PC-3 (cell line): ENCODE measurements around the gene STPG4. TPM values are rescaled to one million over a fixed set of nuclear protein-coding genes. Genes with fewer than 3 reads are reported as not detected.
A peak's percentile ranks its signal among the peaks of the same experiment; 100 is the strongest.

ENCODE experiments used
- ATAC-seq: fragments of 200-7000 bp; cut with Tn5 transposase; 2 replicates; pipeline ENCODE4 v1.9.1; 2020; ENCODE audit warnings: mild to moderate bottlenecking, moderate library complexity
- BruUV-seq: library from RNA; stranded (reverse); fragments of 400-500 nt; replicated peaks from 2 replicates; lab custom pipeline; 2021; lab: Mats Ljungman, UMichigan
- CTCF ChIA-PET: fragments of 300-600 bp; sonication (Branson Sonifier 250); formaldehyde crosslinking; loops from one replicate; lab custom pipeline; 2022; ENCODE audit warnings: antibody characterized with exemption; lab: Charles Lee
- POLR2A ChIA-PET: fragments of 300-600 bp; sonication (Branson Sonifier 250); formaldehyde crosslinking; loops from one replicate; lab custom pipeline; 2022; ENCODE audit warnings: antibody characterized with exemption; ENCODE audit not compliant: unreplicated experiment; lab: Charles Lee
- DNase-seq: peaks from one replicate; pipeline ENCODE4 v3.0.0-alpha.2; 2015
- H2AFZ ChIP-seq: fragments of 300-600 bp; sonication (generic); 2 replicates; pipeline ENCODE4 v1.6.0; 2016; ENCODE audit warnings: antibody characterized with exemption, low read length
- H3F3A ChIP-seq: fragments of 300-600 bp; sonication (generic); one replicate; pipeline ENCODE4 v1.6.0; 2017; ENCODE audit warnings: antibody characterized with exemption, low read length, control low read depth, mild to moderate bottlenecking; ENCODE audit not compliant: unreplicated experiment
- H3K27ac ChIP-seq: fragments of 300-600 bp; sonication (generic); 2 replicates; pipeline ENCODE4 v1.5.1; 2016; ENCODE audit warnings: mild to moderate bottlenecking, low read length
- H3K27me3 ChIP-seq: fragments of 300-600 bp; sonication (generic); 2 replicates; pipeline ENCODE4 v1.6.1; 2016; ENCODE audit warnings: low read length, mixed read lengths
- H3K36me3 ChIP-seq: fragments of 300-600 bp; sonication (generic); 2 replicates; pipeline ENCODE4 v1.6.1; 2016; ENCODE audit warnings: low read depth, mixed run types, low read length, mixed read lengths
- H3K4me1 ChIP-seq: fragments of 300-600 bp; sonication (generic); 2 replicates; pipeline ENCODE4 v1.5.1; 2016; ENCODE audit warnings: low read length; ENCODE audit not compliant: insufficient read depth
- H3K4me2 ChIP-seq: fragments of 300-600 bp; sonication (generic); 2 replicates; pipeline ENCODE4 v1.6.0; 2016; ENCODE audit warnings: low read length
- H3K4me3 ChIP-seq: fragments of 300-600 bp; sonication (generic); 2 replicates; pipeline ENCODE4 v1.5.1; 2016; ENCODE audit warnings: mild to moderate bottlenecking, low read length, mixed read lengths
- H3K79me2 ChIP-seq: fragments of 300-600 bp; sonication (generic); 2 replicates; pipeline ENCODE4 v1.6.1; 2017; ENCODE audit warnings: low read length, mixed read lengths
- H3K9ac ChIP-seq: fragments of 300-600 bp; sonication (generic); 2 replicates; pipeline ENCODE4 v1.6.0; 2016; ENCODE audit warnings: mild to moderate bottlenecking, low read length
- H3K9me2 ChIP-seq: fragments of 300-600 bp; sonication (generic); replicated peaks from 2 replicates; pipeline ENCODE4 v1.6.1; 2016; ENCODE audit warnings: mixed run types, low read length, mixed read lengths
- H3K9me3 ChIP-seq: fragments of 300-600 bp; sonication (generic); 2 replicates; pipeline ENCODE4 v1.6.1; 2016; ENCODE audit warnings: low read length, mixed read lengths
- H4K20me1 ChIP-seq: fragments of 300-600 bp; sonication (generic); 2 replicates; pipeline ENCODE4 v1.6.1; 2016; ENCODE audit warnings: low read length, mixed read lengths
- CTCF ChIP-seq: fragments of 300-600 bp; sonication (generic); conservative IDR thresholded peaks from 2 replicates; pipeline ENCODE4 v1.5.1; 2017; ENCODE audit warnings: antibody characterized with exemption, low read depth, mild to moderate bottlenecking, low read length
- EZH2 ChIP-seq: fragments of 300-600 bp; sonication (generic); IDR thresholded peaks from one replicate; pipeline ENCODE4 v1.6.1; 2017; ENCODE audit warnings: antibody characterized with exemption, mild to moderate bottlenecking, low read length; ENCODE audit not compliant: unreplicated experiment
- EZH2phosphoT487 ChIP-seq: fragments of 300-600 bp; sonication (generic); IDR thresholded peaks from 2 replicates; pipeline ENCODE4 v1.6.1; 2018; ENCODE audit warnings: mild to moderate bottlenecking, antibody characterized with exemption, low read length, borderline replicate concordance
- intact Hi-C: fragments of 100-400 bp; cut with micrococcal nuclease; formaldehyde crosslinking; loops from 2 replicates; pipeline ENCODE4 v1.9.0; 2023
- total RNA-seq: library from RNA; depleted of rRNA; stranded (reverse); fragments of >200 nt; gene quantifications from 2 replicates; pipeline ENCODE4 v1.2.3, GENCODE V29; 2014

STPG4 gene
- total RNA-seq, 1 experiment from 2014 or later, result 2.4 TPM

DNA sequence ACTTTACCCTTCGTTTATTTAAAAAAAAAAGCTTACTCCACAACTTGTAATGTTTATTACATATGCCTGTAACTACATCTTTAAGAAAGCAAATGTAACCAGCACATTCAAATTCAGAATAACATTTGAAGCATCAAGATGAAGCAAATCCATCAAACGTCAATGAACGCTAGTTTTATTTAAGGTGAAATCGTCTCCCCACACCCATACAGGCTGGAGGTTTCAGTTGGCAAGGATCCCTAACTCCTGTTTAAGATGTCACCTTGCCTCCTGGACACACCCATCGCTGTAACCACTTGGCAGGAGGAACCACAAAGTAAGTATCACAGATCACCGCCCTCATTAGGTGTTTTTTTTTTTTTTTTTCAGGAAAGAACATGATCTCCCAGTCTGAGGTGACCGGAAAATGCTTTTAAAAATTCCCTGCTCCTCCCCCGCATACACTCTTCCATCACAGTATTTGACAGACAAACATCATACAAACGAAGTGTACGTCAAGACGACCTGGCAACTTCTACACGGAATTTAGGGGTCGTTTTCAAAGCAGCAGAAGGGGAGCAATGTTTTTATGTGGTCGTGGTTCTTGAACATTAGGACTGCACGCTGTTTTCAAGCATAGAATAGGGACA lies 19.7 kb upstream of the STPG4 start:
- ATAC-seq, result peak; percentile 6; the same call in 1 of the 2 replicates
- CTCF ChIA-PET, result interaction anchor here (0.6 kb wide), 1 partner anchor 19 kb away, joined by 4 read pairs; no protein-coding TSS in a partner anchor

DNA sequence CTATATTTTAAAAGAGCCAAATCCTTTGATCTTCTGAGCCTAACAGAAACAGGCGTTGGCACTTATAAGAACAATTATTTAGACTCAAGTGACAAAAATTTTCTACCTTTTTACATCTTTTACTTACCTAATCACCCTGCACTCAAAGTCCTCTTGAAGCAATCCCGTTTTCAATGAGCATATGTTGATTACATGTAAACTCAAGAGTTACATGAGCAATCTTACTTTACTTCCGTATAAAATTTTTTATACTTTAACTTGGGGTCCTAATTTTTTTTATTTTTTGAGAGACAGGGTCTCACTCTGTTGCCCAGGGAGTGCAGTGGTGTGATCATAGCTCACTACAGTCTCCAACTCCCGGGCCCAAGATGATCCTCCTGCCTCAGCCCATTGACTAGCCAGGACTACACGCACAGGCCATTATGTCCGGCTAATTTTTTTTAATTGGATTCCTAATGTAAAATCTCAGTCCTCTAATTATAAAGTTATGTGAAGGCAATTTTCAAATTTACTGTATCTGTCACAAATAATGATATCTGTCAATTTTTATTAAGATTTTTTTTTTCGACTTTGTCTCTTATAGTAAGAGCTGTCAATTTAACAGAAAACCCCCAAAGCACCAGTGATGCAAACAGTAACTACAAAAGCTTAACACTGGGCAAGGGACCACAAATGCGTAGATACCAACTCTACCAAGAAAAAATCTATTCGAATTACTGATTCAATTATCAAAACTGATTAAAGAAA lies 19.1 kb upstream of the STPG4 start:
- H3F3A ChIP-seq, result peaks cover 7% of the 10 kb centered on the region
- H3K9me2 ChIP-seq, result no peaks in the 10 kb centered on the region
- H2AFZ ChIP-seq, result no peak overlapping the region
- peak overlapping the region; percentile 97 for H3K4me3 ChIP-seq
- ATAC-seq, result no peak
- intact Hi-C loops, result loop anchor here (2.0 to 5.0 kb wide), 3 partner anchors 97 to 257 kb away; partner anchors contain the start of gene MCFD2
- H3K36me3 ChIP-seq, result peaks cover 37% of the 10 kb centered on the region
- no peak for TF ChIP-seq EZH2
- TF ChIP-seq EZH2phosphoT487, result no peak
- TF ChIP-seq CTCF, result no peak
- H3K4me1 ChIP-seq, result peaks cover 53% of the 10 kb centered on the region
- no TSS peak for BruUV-seq
- peaks cover 72% of the 10 kb centered on the region for H3K79me2 ChIP-seq
- peaks cover 64% of the 10 kb centered on the region for H4K20me1 ChIP-seq
- ChIA-PET POLR2A (interaction anchor here (0.6 kb wide), 2 partner anchors 15 to 43 kb away, joined by 4 to 8 read pairs; no protein-coding TSS in a partner anchor), CTCF (interaction anchor here (0.6 kb wide), 1 partner anchor 18 kb away, joined by 4 read pairs; no protein-coding TSS in a partner anchor)
- no peaks in the 10 kb centered on the region for H3K9me3 ChIP-seq
- H3K9ac ChIP-seq, result peak overlapping the region; percentile 99
- no peaks in the 10 kb centered on the region for H3K27me3 ChIP-seq
- peak overlapping the region; percentile 61 for H3K27ac ChIP-seq
- H3K4me2 ChIP-seq, result peak overlapping the region; percentile 88
- no peak for DNase-seq

More for the DNA sequence above, 19.7 kb upstream of the STPG4 start:
- peak; percentile 85 for DNase-seq
- peak overlapping the region; percentile 97 for H3K4me3 ChIP-seq
- TF ChIP-seq CTCF, result no peak
- H3K79me2 ChIP-seq, result peaks cover 66% of the 10 kb centered on the region
- intact Hi-C loops, result loop anchor here (5.0 kb wide), 2 partner anchors 158 to 258 kb away; partner anchors contain the start of gene MCFD2
- peaks cover 7% of the 10 kb centered on the region for H3F3A ChIP-seq
- POLR2A ChIA-PET, result interaction anchor here (0.6 kb wide), 2 partner anchors 16 to 44 kb away, joined by 4 to 8 read pairs; no protein-coding TSS in a partner anchor
- no peaks in the 10 kb centered on the region for H3K9me2 ChIP-seq
- H3K27me3 ChIP-seq, result no peaks in the 10 kb centered on the region
- BruUV-seq, result no TSS peak
- H2AFZ ChIP-seq, result no peak overlapping the region
- peaks cover 30% of the 10 kb centered on the region for H3K36me3 ChIP-seq
- peak overlapping the region; percentile 99 for H3K9ac ChIP-seq
- H3K4me2 ChIP-seq, result peak overlapping the region; percentile 88
- peaks cover 53% of the 10 kb centered on the region for H3K4me1 ChIP-seq
- H3K27ac ChIP-seq, result peak overlapping the region; percentile 61
- peaks cover 58% of the 10 kb centered on the region for H4K20me1 ChIP-seq
- H3K9me3 ChIP-seq, result no peaks in the 10 kb centered on the region
